Skin epidermis (tissue), 12 donors: ENCODE measurements around the gene PHYHD1.

Experiments used
- H3K27ac ChIP-seq, 21 experiments: fragments of 200-600 bp; sonication (generic) in 11 of 21; one replicate each; pipeline ENCODE4 v1.5.0; 2020; ENCODE audit warnings: mild to moderate bottlenecking in 3 of 21, inconsistent platforms in 2 of 21, moderate library complexity in 2 of 21
- H3K4me3 ChIP-seq, 7 experiments: fragments of 200-600 bp; sonication (generic) in 2 of 7; one replicate each; pipeline ENCODE4 v1.5.0; 2020; ENCODE audit warnings: inconsistent platforms in 2 of 7, mild to moderate bottlenecking in 2 of 7, moderate library complexity in 1 of 7

Gene PHYHD1

DNA sequence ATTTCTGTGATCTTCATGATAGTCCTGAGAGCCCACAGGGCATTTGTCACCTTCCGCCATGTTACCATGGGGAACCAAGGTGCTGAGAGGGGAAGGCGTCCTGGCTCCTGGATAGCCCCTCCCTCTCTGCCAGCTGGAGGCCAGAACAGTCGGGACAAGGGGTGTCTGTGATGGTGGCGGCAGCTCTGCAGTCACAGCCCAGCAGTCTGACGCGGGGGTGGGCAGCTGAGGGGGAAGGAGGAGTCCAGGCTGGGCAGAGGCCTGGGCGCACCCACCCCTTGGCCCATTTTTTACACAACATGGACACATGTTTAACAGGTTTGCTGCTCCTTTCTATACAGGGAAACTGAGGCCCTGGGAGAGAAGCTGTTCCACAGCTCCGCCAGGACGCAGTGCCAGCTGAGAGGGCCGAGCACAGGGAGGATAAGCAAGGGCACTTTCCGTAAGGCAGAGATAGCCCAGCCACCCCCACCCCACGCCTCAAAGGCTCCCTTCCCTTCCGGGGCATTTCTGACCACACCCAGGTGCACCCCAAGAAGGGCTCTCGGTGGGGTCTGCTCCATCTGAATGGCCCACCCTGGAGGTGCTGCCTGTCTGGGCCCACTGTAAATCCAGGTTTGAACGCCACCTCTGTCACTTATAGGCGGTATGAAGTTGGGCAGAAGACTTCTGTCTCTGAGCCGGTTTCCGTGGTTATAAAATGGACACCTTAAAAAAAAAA lies 21.8 kb upstream of the PHYHD1 start:
- Histone ChIP-seq H3K4me3 (no peak overlapping the region), H3K27ac (peak overlapping the region in 20 of 21 experiments; percentile 39 to 98 (median 82))

- Histone ChIP-seq H3K4me3 (no peak overlapping the region), H3K27ac (peak overlapping the region in 20 of 21 experiments; percentile 39 to 98 (median 82))
Measured at GRCh38 chr9:128899566-128900322, 21.0 kb upstream of the PHYHD1 start.

GRCh38 chr9:128901379-128901778 lies 19.4 kb upstream of the PHYHD1 start:
- H3K4me3 ChIP-seq: no peak overlapping the region
- H3K27ac ChIP-seq: peak overlapping the region; percentile 7 to 98 (median 86)

- Histone ChIP-seq H3K4me3 (no peak overlapping the region), H3K27ac (peak overlapping the region; percentile 7 to 98 (median 86))
Measured at GRCh38 chr9:128901822-128902221, 19.0 kb upstream of the PHYHD1 start.

- H3K4me3 ChIP-seq: no peak overlapping the region
- H3K27ac ChIP-seq: peak overlapping the region; percentile 7 to 98 (median 86)
Measured at GRCh38 chr9:128902351-128903078, 18.3 kb upstream of the PHYHD1 start.

DNA sequence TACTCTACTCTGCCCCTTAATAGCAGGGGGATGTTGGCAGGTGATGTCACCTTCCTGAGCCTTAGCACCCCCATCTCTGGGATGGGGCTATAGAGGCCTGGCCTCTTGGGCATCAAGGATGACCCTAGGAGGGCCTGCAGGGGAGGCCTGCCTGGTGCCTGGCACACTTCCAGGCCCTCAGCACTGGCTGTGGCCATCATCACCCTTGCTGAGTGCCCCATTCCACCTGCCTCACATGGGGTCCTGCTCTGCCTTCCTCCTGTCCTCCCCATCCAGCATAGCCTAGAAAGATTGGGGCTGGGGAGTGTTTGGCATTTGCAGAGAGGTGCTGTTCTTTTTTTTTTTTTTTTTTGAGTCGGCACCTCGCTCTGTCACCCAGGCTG lies 17.7 kb upstream of the PHYHD1 start:
- Histone ChIP-seq H3K27ac (peak overlapping the region in 20 of 21 experiments; percentile 75 to 98 (median 86)), H3K4me3 (no peak overlapping the region)

GRCh38 chr9:128903871-128904620 lies 16.7 kb upstream of the PHYHD1 start:
- Histone ChIP-seq H3K27ac (peak overlapping the region in 18 of 21 experiments; percentile 39 to 98 (median 86)), H3K4me3 (no peak overlapping the region)

GRCh38 chr9:128905964-128906363 lies 14.8 kb upstream of the PHYHD1 start:
- H3K27ac ChIP-seq: peak overlapping the region in 5 of 21 experiments; percentile 5 to 44 (median 14)

DNA sequence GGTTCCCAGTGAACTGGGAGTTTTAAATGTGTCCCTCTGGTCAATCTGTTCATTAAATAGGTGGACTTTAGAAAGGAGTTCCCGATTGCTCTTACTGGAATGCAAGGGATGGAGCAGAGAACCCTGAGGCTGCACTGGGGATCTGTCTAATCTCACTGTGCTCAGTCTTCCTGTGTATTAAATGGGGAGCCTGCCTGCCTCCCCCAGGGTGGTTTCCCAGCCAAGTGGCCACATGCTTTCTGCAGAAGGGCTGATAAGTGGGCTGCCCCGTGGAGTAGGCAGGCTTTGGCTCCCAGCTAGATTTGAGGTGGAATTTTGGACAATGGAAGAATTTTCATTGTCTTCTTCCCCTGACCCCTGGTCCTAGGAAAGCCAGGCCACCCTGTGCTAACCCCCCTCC lies 14.0 kb upstream of the PHYHD1 start:
- peak overlapping the region in 3 of 21 experiments; percentile 3 to 24 (median 16) for H3K27ac ChIP-seq
- H3K4me3 ChIP-seq: no peak overlapping the region

More at GRCh38 chr9:128905964-128906363, 14.8 kb upstream of the PHYHD1 start:
- no peak overlapping the region for H3K4me3 ChIP-seq

DNA sequence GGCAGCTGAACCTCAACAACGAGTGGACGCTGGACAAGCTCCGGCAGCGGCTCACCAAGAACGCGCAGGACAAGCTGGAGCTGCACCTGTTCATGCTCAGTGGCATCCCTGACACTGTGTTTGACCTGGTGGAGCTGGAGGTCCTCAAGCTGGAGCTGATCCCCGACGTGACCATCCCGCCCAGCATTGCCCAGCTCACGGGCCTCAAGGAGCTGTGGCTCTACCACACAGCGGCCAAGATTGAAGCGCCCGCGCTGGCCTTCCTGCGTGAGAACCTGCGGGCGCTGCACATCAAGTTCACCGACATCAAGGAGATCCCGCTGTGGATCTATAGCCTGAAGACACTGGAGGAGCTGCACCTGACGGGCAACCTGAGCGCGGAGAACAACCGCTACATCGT lies 12.4 kb upstream of the PHYHD1 start:
- H3K27ac ChIP-seq: no peak overlapping the region
- H3K4me3 ChIP-seq: no peak overlapping the region

- peak overlapping the region in 10 of 21 experiments; percentile 7 to 42 (median 26) for H3K27ac ChIP-seq
- H3K4me3 ChIP-seq: no peak overlapping the region
Measured at GRCh38 chr9:128909859-128910258, 10.9 kb upstream of the PHYHD1 start.

DNA sequence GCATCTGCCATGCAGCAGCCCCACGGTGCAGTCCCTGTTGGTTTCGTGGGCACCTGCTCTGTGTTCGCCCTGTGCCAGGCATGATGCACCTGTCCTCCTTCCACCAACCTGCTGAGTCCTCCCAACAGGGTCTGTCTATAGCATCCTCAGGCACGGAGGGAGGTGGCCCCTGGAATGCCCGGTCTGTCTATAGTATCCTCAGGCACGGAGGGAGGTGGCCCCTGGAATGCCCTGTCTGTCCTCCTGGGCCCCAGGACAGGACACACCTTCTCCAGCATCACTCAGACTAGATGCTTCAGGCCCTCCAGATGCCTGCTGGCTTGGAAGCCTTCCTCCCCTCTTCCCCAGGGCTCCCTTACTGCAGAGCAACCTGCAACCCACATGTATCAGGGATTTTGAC lies 9.9 kb upstream of the PHYHD1 start:
- no peak overlapping the region for H3K4me3 ChIP-seq
- H3K27ac ChIP-seq: peak overlapping the region in 20 of 21 experiments; percentile 45 to 88 (median 76)

GRCh38 chr9:128911529-128912035 lies 9.2 kb upstream of the PHYHD1 start:
- Histone ChIP-seq H3K27ac (peak overlapping the region in 20 of 21 experiments; percentile 45 to 88 (median 76)), H3K4me3 (no peak overlapping the region)

DNA sequence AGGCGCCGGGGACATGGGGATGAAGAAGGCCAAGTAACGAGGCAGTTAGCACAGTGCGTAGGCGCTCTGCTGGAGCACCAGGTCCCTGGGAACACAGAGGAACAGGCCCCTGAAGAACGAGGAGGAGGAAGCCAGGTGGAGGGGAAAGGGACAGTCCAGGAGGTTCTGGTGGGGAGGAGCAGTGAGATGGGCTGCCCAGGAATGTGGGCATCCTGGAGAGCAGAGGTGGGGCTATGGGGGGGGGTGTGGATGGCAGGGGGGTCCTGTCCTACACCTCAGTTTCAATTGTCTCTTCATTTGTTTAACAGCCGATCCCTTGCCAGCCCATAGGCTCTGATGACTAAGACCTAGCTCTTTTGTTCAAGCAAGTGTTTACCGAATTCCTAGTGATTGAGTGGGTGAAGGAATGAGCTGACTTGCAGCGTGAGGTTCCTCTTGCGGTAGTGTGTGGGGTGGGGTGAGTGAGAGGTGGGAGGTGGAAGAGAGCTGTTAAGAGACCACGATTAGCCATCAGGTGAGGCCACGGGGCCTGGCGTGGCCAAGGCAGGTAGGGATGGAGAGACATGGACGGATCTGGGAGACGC lies 8.4 kb upstream of the PHYHD1 start:
- peak overlapping the region in 20 of 21 experiments; percentile 45 to 88 (median 76) for H3K27ac ChIP-seq
- H3K4me3 ChIP-seq: no peak overlapping the region

GRCh38 chr9:128913048-128913900 lies 7.5 kb upstream of the PHYHD1 start:
- peak overlapping the region in 1 of 7 experiments; percentile 0 for H3K4me3 ChIP-seq

DNA sequence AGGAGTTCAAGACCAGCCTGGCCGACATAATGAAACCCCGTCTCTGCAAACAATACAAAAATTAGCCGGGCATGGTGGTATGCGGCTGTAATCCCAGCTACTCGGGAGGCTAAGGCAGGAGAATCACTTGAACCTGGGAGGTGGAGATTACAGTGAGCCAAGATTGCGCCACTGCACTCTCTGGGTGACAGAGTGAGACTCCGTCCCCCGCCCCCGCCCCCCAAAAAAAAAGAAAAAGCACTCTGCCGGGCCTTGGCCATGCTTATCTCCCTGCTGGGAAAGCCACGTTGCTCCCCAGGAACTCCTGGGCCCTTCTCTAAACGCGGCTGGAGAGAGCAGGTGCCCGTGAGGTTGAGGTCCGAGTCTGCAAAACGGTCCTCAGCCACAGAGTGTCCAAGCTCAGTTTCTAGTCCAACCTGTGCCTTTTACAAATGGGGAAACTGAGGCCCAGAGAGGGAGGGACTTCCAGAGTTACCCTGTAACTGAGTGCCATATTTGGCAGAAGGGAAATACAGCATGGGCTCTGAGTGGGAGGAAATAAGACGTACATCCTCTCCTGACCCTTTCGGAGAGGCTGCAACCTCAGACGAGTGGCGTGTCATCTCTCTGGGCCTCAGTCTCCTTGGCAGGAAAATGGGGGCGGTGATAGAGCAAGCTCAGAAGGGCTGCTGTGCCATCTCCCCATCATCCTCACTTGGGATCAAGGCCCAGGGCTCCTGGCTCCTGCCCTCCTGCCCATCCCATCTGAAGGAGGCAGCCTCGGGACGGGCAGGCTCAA lies 6.6 kb upstream of the PHYHD1 start:
- Histone ChIP-seq H3K27ac (peak overlapping the region in 16 of 21 experiments; percentile 67 to 88 (median 76)), H3K4me3 (no peak overlapping the region)

More at GRCh38 chr9:128913048-128913900, 7.5 kb upstream of the PHYHD1 start:
- peak overlapping the region in 19 of 21 experiments; percentile 4 to 88 (median 75) for H3K27ac ChIP-seq

- Histone ChIP-seq H3K4me3 (no peak overlapping the region), H3K27ac (peak overlapping the region in 20 of 21 experiments; percentile 1 to 84 (median 76))
Measured at GRCh38 chr9:128916204-128916603, 4.6 kb upstream of the PHYHD1 start.
